K562 (cell line): ENCODE data around the gene ZNF862. TPM values are rescaled to one million over a fixed set of nuclear protein-coding genes. Genes with fewer than 3 reads are reported as not detected.

Experiments used
- ATAC-seq: fragments of 200-7000 bp; cut with Tn5 transposase; 3 replicates; pipeline ENCODE4 v1.9.1; 2020; ENCODE audit warnings: moderate library complexity
- BruUV-seq: library from RNA; stranded (reverse); fragments of 400-500 nt; replicated peaks from 2 replicates; lab custom pipeline; 2021; lab: Mats Ljungman, UMichigan
- CTCF ChIA-PET: fragments of 300-600 bp; formaldehyde crosslinking; extraction: SDS; loops from one replicate; lab custom pipeline; 2021; ENCODE audit warnings: low intra/inter-chr PET ratio; lab: Yijun Ruan, JAX
- POLR2A ChIA-PET: fragments of 300-600, 350-650 bp; sonication (Branson Sonifier 250); formaldehyde crosslinking; extraction: SDS; loops from one replicate; lab custom pipeline; 2021; ENCODE audit warnings: antibody characterized with exemption, inconsistent platforms; lab: Yijun Ruan, JAX
- DNase-seq, 4 experiments: peaks; one replicate each; pipeline versions ENCODE4 v3.0.0 to v3.0.0-alpha.2; 2011 to 2018; ENCODE audit warnings: low spot score in 3 of 4, mixed read lengths in 3 of 4; ENCODE audit errors: extremely low read depth in 1 of 4
- FAIRE-seq: peaks from 2 replicates; lab custom pipeline; 2011; peaks lifted over from hg19 to GRCh38; lab: Jason Lieb, UNC
- H2AFZ ChIP-seq: 2 replicates; pipeline ENCODE4 v1.6.0; 2011; ENCODE audit warnings: low read depth, low read length, control low read depth, inconsistent platforms
- H3K27ac ChIP-seq: fragments of 200-600 bp; 3 replicates; pipeline ENCODE4 v1.8.0; 2011; ENCODE audit warnings: low read depth, mild to moderate bottlenecking, control low read depth, inconsistent platforms, low read length, moderate library complexity, mixed read lengths; ENCODE audit errors: extremely low read depth
- H3K27me3 ChIP-seq, 2 experiments: fragments of 300-600 bp in 1 of 2; 2 replicates in 1 of 2; 3 replicates in 1 of 2; pipeline versions ENCODE4 v1.6.0 to v1.8.0; 2011; ENCODE audit warnings: inconsistent platforms in 2 of 2, low read length in 2 of 2, mild to moderate bottlenecking in 1 of 2, mixed read lengths in 1 of 2, moderate library complexity in 1 of 2; ENCODE audit not compliant: control insufficient read depth in 2 of 2, insufficient read depth in 2 of 2
- H3K36me3 ChIP-seq: fragments of 300-600 bp; 3 replicates; pipeline ENCODE4 v1.8.0; 2011; ENCODE audit warnings: mild to moderate bottlenecking, low read length, inconsistent platforms; ENCODE audit not compliant: control insufficient read depth, insufficient read depth
- H3K4me1 ChIP-seq, 2 experiments: fragments of 200-600 bp in 1 of 2; replicated peaks in 1 of 2; 2 replicates in 1 of 2; 3 replicates in 1 of 2; pipeline versions ENCODE4 v1.5.1 to v1.8.0; 2011; ENCODE audit warnings: inconsistent platforms in 2 of 2, low read length in 2 of 2, mild to moderate bottlenecking in 1 of 2, mixed read lengths in 1 of 2, moderate library complexity in 1 of 2; ENCODE audit not compliant: control insufficient read depth in 2 of 2, insufficient read depth in 2 of 2
- H3K4me2 ChIP-seq: 2 replicates; pipeline ENCODE4 v1.6.1; 2011; ENCODE audit warnings: low read length, control low read depth, inconsistent platforms, mixed read lengths; ENCODE audit not compliant: insufficient read depth
- H3K4me3 ChIP-seq: fragments of 200-600 bp; sonication (generic), shearing (Covaris generic); 2 replicates; pipeline ENCODE4 v1.5.1; 2016; ENCODE audit warnings: control low read depth, inconsistent platforms
- H3K79me2 ChIP-seq: fragments of 200-600 bp; 3 replicates; pipeline ENCODE4 v1.8.0; 2011; ENCODE audit warnings: low read length, inconsistent platforms; ENCODE audit not compliant: control insufficient read depth, insufficient read depth
- H3K9ac ChIP-seq, 2 experiments: 2 replicates each; pipeline versions ENCODE4 v1.6.0 to v1.6.1; 2011; ENCODE audit warnings: low read depth in 2 of 2, low read length in 2 of 2, control low read depth in 1 of 2, inconsistent platforms in 1 of 2, mild to moderate bottlenecking in 1 of 2, mixed read lengths in 1 of 2; ENCODE audit not compliant: insufficient read depth in 1 of 2
- H3K9me1 ChIP-seq: one replicate; pipeline ENCODE4 v1.6.0; 2011; ENCODE audit warnings: inconsistent platforms, mild to moderate bottlenecking, low read length, moderate library complexity; ENCODE audit not compliant: control insufficient read depth, insufficient read depth
- H3K9me3 ChIP-seq: replicated peaks from 2 replicates; pipeline ENCODE4 v1.5.1; 2011; ENCODE audit warnings: low read depth, low read length, inconsistent platforms; ENCODE audit not compliant: control insufficient read depth, insufficient read depth
- H4K20me1 ChIP-seq: replicated peaks from 2 replicates; pipeline ENCODE4 v1.6.1; 2011; ENCODE audit warnings: low read length, inconsistent platforms, mixed read lengths; ENCODE audit not compliant: control insufficient read depth, insufficient read depth
- AFF1 ChIP-seq, 2 experiments: fragments of 450-650 bp; IDR thresholded peaks; 2 replicates each; pipeline ENCODE4 v1.6.1; 2018; ENCODE audit warnings: mild to moderate bottlenecking in 2 of 2, low read depth in 1 of 2; ENCODE audit not compliant: partially characterized antibody in 2 of 2
- HNRNPK ChIP-seq: fragments of 200-400 bp; formaldehyde crosslinking; IDR thresholded peaks from one replicate; pipeline ENCODE4 v1.6.1; 2018; ENCODE audit warnings: mild to moderate bottlenecking, low read depth, low read length; ENCODE audit not compliant: poor library complexity, severe bottlenecking
- PHB2 ChIP-seq: fragments of 450-650 bp; IDR thresholded peaks from 2 replicates; pipeline ENCODE4 v1.6.1; 2017; ENCODE audit warnings: low read depth
- POLR2AphosphoS2 ChIP-seq: IDR thresholded peaks from 2 replicates; pipeline ENCODE4 v1.6.1; 2012; ENCODE audit warnings: low read length, improper control_type of control experiment
- TBP ChIP-seq: optimal IDR thresholded peaks from 2 replicates; pipeline ENCODE3; 2011; ENCODE audit warnings: low read depth, low read length, improper control_type of control experiment
- TOE1 ChIP-seq, 2 experiments: fragments of 450-650 bp in 1 of 2; sonication (generic) in 1 of 2; formaldehyde crosslinking in 1 of 2; IDR thresholded peaks; 2 replicates each; pipeline versions ENCODE4 v1.7.1 to v1.8.0; 2016 to 2022; ENCODE audit warnings: borderline replicate concordance in 2 of 2, mild to moderate bottlenecking in 2 of 2, antibody characterized with exemption in 1 of 2, inconsistent platforms in 1 of 2, low read depth in 1 of 2, missing genetic modification reagents in 1 of 2, moderate library complexity in 1 of 2
- WGBS: fragments of 100-300 bp; shearing (Covaris generic); methylation state at CpG from one replicate; pipeline ENCODE4 v1.1.6; 2016; ENCODE audit warnings: low coverage, mixed read lengths; ENCODE audit not compliant: insufficient coverage; ENCODE audit errors: missing lambda C conversion rate; 5-methylcytosine and 5-hydroxymethylcytosine counted together
- in situ Hi-C: fragments of 300-500 bp; cut with MboI; formaldehyde crosslinking; loops from 4 replicates; pipeline ENCODE4 v1.15.0; 2018; ENCODE audit warnings: inconsistent platforms, mixed read lengths
- intact Hi-C: fragments of 100-400 bp; cut with micrococcal nuclease; formaldehyde crosslinking; loops from 2 replicates; pipeline ENCODE4 v1.14.2; 2022
- polyA plus RNA-seq, 8 experiments: library from polyadenylated mRNA; depleted of rRNA in 4 of 8; stranded (reverse) in 5 of 8; unstranded in 3 of 8; fragments of >200 nt; fragmentation: Nextera tagmentation in 2 of 8; fragmentation: Illumina TruSeq in 1 of 8; extraction: Ambion mirVana in 2 of 8; extraction: Trizol in 1 of 8; gene quantifications; 2 replicates each; pipeline versions ENCODE4 v1.2.1 to v1.2.3, GENCODE V29; 2011 to 2014; ENCODE audit warnings: inconsistent platforms in 1 of 8, missing spikeins in 1 of 8
- total RNA-seq, 7 experiments: library from RNA; depleted of rRNA in 6 of 7; stranded (reverse); fragments of >200 nt in 6 of 7; fragmentation: Illumina TruSeq in 2 of 7; extraction: Trizol in 2 of 7; gene quantifications; 2 replicates each; pipeline versions ENCODE4 v1.2.1 to v1.2.3, GENCODE V29; 2011 to 2021; ENCODE audit warnings: low replicate concordance in 1 of 7
- TF ChIP-seq, protein P1 (sequence below): fragments of 250-450 bp; sonication (Bioruptor Pico); IDR thresholded peaks from 2 replicates; pipeline ENCODE4 v1.5.1; 2021; ENCODE audit warnings: mild to moderate bottlenecking
- TF ChIP-seq, protein P2 (sequence below): sonication (generic); formaldehyde crosslinking; IDR thresholded peaks from 2 replicates; pipeline ENCODE4 v1.8.1; 2023; ENCODE audit warnings: mild to moderate bottlenecking, missing genetic modification reagents
- TF ChIP-seq, protein P3 (sequence below), 3 experiments: IDR thresholded peaks in 2 of 3; conservative IDR thresholded peaks in 1 of 3; 2 replicates each; pipeline ENCODE4 v1.5.1; 2011 to 2012; ENCODE audit warnings: low read length in 3 of 3, mild to moderate bottlenecking in 3 of 3, control low read depth in 2 of 3, improper control_type of control experiment in 1 of 3, inconsistent platforms in 1 of 3, low read depth in 1 of 3, mixed read lengths in 1 of 3, moderate library complexity in 1 of 3; ENCODE audit not compliant: insufficient read depth in 2 of 3
- TF ChIP-seq, protein P4 (sequence below): fragments of 200-800 bp; sonication (Bioruptor generic); IDR thresholded peaks from 2 replicates; pipeline ENCODE4 v1.6.1; 2017; ENCODE audit warnings: missing genetic modification characterization, missing compliant biosample characterization

The ZNF862 gene
- total and polyA plus RNA-seq, 9 of the 15 experiments (the other 6 are each of a cell fraction or from before 2014, with no cell fraction given): 1.1 to 3.9 (median 2.6) TPM

DNA sequence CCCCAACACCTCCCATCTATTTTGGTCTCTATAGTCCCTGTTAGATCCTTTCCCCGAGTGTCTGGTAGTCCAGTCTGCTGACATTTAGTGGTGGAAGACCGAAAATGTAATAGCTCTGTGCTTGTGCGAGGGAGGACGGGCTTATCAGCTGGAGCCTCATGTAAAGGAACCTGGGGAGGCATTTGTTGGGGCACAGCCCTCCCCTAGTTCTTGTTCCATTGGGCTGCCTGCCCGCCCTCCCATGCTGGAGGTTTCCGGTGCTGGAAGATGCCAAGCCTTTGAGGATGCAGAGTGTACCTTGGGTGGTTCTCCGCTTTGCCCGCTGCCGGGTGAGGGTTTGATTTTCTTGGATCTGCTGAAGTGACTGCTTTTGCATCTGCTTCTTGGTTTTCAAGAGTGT lies 5.4 kb downstream of the ZNF862 start:
- Histone ChIP-seq H3K79me2 (peaks cover 7% of the 10 kb centered on the region; the same call in 1 of the 3 replicates), H3K9me1 (no peaks in the 10 kb centered on the region), H3K4me1 (peaks cover 8 to 9% of the 10 kb centered on the region in 2 experiments; a peak in 4 of 5 replicates), H3K27me3 (peaks cover 47 to 50% of the 10 kb centered on the region in 2 experiments), H3K4me3 (no peak overlapping the region), H4K20me1 (peaks cover 5% of the 10 kb centered on the region; the same call in 1 of the 2 replicates), H3K36me3 (no peaks in the 10 kb centered on the region), H3K9me3 (no peaks in the 10 kb centered on the region), H3K9ac (no peak overlapping the region), H3K4me2 (no peak overlapping the region), H2AFZ (no peak overlapping the region), H3K27ac (no peak overlapping the region)
- ATAC-seq (no peak), DNase-seq (peak in 2 of 4 experiments; percentile 53 to 55), FAIRE-seq (no peak)
- ChIA-PET POLR2A (interaction anchor here (1.0 to 1.6 kb wide), 2 partner anchors 36 to 40 kb away, joined by 4 read pairs; no protein-coding TSS in a partner anchor), CTCF (no interaction called here)
- no TSS peak for BruUV-seq
- in situ Hi-C loops: no loop called here
- intact Hi-C loops: no loop called here
- 17% methylated on average over 9 of the region's 9 CpGs for WGBS
- TF ChIP-seq TBP (no peak), AFF1 (IDR thresholded peaks at IDR 0.05; ENCODE audit: low read depth in 1 of 2, partially characterized antibody in 2 of 2) (no peak), PHB2 (no peak), POLR2AphosphoS2 (no peak), TOE1 (IDR thresholded peaks at IDR 0.05; ENCODE audit: borderline replicate concordance) (no peak), TOE1 (CRISPR knock-in tag; IDR thresholded peaks at IDR 0.05; ENCODE audit: borderline replicate concordance, low read depth) (no peak), HNRNPK (no peak)
- TF ChIP-seq, protein P1, sequence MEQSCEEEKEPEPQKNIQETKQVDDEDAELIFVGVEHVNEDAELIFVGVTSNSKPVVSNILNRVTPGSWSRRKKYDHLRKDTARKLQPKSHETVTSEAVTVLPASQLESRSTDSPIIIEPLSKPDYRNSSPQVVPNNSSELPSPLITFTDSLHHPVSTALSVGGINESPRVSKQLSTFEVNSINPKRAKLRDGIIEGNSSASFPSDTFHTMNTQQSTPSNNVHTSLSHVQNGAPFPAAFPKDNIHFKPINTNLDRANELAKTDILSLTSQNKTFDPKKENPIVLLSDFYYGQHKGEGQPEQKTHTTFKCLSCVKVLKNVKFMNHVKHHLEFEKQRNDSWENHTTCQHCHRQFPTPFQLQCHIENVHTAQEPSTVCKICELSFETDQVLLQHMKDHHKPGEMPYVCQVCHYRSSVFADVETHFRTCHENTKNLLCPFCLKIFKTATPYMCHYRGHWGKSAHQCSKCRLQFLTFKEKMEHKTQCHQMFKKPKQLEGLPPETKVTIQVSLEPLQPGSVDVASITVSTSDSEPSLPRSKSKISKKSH (CRISPR knock-in tag): no peak
- TF ChIP-seq, protein P2, sequence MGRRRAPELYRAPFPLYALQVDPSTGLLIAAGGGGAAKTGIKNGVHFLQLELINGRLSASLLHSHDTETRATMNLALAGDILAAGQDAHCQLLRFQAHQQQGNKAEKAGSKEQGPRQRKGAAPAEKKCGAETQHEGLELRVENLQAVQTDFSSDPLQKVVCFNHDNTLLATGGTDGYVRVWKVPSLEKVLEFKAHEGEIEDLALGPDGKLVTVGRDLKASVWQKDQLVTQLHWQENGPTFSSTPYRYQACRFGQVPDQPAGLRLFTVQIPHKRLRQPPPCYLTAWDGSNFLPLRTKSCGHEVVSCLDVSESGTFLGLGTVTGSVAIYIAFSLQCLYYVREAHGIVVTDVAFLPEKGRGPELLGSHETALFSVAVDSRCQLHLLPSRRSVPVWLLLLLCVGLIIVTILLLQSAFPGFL (CRISPR knock-in tag): no peak
- TF ChIP-seq, protein P3, sequence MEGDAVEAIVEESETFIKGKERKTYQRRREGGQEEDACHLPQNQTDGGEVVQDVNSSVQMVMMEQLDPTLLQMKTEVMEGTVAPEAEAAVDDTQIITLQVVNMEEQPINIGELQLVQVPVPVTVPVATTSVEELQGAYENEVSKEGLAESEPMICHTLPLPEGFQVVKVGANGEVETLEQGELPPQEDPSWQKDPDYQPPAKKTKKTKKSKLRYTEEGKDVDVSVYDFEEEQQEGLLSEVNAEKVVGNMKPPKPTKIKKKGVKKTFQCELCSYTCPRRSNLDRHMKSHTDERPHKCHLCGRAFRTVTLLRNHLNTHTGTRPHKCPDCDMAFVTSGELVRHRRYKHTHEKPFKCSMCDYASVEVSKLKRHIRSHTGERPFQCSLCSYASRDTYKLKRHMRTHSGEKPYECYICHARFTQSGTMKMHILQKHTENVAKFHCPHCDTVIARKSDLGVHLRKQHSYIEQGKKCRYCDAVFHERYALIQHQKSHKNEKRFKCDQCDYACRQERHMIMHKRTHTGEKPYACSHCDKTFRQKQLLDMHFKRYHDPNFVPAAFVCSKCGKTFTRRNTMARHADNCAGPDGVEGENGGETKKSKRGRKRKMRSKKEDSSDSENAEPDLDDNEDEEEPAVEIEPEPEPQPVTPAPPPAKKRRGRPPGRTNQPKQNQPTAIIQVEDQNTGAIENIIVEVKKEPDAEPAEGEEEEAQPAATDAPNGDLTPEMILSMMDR (IDR thresholded peaks at IDR 0.05 in 2 of 3, conservative IDR thresholded peaks at IDR 0.05 in 1 of 3; ENCODE audit: insufficient read depth in 2 of 3, low read depth in 1 of 3, low read length in 3 of 3): 0 out of 6 replicates have a peak, but pooled peaks of 1 of the 3 experiments have one; percentile 1
- TF ChIP-seq, protein P4, sequence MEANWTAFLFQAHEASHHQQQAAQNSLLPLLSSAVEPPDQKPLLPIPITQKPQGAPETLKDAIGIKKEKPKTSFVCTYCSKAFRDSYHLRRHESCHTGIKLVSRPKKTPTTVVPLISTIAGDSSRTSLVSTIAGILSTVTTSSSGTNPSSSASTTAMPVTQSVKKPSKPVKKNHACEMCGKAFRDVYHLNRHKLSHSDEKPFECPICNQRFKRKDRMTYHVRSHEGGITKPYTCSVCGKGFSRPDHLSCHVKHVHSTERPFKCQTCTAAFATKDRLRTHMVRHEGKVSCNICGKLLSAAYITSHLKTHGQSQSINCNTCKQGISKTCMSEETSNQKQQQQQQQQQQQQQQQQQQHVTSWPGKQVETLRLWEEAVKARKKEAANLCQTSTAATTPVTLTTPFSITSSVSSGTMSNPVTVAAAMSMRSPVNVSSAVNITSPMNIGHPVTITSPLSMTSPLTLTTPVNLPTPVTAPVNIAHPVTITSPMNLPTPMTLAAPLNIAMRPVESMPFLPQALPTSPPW (CRISPR knock-in tag): peak; percentile 55; the same call in 1 of the 2 replicates
